Measurements from ENCODE around the gene SLC37A1.

The SLC37A1 gene

GRCh38 chr21:42530167-42530518 lies 16.5 kb downstream of the SLC37A1 start:
- DNase-seq, result no peak

- no peak for DNase-seq
These were observed 18.1 kb downstream of the SLC37A1 start for GRCh38 chr21:42531771-42532170.

DNA sequence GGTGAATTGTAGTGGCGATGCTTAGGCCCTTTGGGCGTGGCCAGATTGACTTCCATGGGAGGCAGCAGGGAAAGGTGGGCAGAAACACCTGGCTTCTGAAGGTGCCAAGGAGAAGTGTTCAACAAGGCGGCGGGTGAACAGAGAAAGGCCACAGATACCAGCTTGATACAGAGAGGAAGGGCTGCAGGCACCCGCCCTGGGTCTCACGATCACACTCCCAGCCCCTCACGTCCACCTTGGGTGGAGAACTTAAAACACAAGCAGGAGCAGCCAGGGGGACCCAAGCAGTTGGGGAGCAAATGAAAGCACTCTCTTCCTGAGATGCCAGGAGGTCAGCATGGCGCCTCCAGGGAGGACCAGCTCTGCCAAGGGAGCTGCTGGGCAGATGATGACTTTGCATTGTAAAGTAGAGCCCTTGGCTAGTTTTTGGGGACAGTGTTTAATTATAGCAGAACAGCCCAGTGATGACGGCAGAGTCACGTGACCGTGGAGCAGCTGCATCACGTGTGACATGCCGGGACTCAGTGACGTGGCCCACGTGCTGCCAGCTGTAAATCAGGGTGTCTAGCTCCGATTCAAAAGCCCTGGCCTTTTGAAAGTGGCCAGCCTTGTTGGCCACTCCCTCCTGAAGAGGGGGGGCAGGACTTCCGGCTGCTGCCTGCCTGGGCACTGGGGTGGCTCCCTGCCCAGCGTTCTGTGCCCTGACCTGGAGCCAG lies 19.0 kb downstream of the SLC37A1 start:
- peak; percentile 22 for DNase-seq

DNA sequence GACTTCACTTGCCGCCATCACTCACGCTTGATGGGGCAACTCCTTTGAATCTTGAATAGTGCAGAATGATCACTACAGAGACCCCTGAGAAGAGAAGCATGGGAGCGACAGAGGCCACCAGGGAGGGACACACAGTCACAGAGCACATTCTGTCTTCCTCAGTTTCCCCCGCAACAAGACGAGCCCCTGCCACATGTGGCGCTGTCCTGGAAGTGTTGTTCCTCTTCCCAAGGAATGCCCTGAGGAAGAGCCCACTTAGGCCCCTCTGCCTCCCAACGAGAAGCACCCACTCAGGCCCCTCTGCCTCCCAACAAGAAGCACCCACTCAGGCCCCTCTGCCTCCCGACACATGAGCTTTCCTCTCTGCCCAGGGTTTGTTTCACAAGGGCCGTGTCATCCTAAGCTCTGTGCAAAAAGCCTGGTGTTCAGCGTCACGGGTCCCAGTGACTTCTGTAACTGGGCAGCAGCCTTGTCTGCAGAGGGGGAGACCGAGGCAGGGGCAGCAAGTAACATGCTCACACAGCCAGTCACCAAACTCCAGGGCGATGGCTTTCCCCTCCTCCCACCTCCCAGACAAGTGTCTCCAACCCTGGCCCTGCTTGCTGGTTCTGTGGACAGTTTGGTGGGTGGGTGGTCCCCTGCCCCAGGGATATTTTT lies 19.8 kb downstream of the SLC37A1 start:
- no peak for DNase-seq

DNA sequence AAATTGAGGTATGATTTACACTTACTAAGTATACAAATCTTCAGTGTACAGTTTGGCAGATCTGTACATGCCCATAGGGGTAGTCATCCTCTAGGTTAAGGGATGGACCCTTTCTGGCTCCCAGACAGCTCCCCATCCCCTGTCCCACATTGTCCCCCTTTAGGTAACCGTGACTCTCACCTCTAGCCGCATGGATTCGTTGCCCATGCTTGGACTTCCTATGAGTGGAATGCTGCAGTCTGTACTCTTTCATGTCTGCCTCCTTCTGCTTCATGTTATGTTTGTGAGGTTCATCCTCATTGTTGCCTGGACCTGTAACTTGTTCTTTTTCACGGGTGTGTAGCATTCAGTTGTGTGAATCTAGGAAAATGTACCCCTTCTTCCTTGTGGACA lies 20.3 kb downstream of the SLC37A1 start:
- no peak for DNase-seq

- no peak for DNase-seq
These were observed 21.0 kb downstream of the SLC37A1 start for GRCh38 chr21:42534421-42535378.

GRCh38 chr21:42535602-42536171 lies 22.0 kb downstream of the SLC37A1 start:
- no peak for DNase-seq

- DNase-seq, result no peak
These were observed 22.9 kb downstream of the SLC37A1 start for GRCh38 chr21:42536601-42537000.

GRCh38 chr21:42537106-42537742 lies 23.6 kb downstream of the SLC37A1 start:
- DNase-seq, result no peak

DNA sequence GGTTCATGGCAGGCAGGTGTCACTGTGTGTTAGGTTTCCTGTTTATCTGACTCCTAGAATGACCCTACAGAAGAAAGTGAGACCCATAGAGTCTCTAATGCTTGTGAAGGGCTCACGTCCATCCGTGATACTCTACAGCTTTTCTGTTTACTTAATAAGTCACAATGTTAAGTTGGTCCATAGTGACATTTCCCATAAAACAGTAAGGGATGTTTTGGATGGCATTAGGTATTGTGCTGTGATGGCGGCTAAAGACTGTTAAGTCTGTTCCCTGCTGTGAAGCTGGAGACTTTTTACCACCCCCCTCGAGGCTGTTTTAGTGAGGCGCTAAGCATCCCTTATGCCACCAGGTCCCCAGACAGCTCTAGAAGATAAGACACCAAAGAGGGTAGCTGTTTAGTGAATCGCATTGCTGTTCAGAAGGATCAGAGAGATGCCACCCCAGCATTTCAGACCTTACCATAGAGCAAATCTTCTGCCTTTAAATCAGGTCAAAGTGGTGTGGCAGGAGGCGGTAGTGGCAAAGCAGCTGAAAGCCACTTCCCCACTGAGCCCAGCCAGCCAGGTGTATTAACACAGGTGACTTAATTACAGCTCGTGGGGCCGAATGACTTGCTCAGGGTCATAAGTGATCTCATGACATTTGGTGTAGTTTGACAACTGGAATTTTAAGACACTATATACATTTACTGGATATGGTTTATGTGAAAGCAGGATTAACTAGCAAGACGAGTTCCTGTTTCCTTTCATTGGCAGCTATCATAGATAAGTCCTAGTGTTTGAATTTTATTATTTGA lies 25.0 kb downstream of the SLC37A1 start:
- DNase-seq, result no peak

- no peak for DNase-seq
These were observed 25.7 kb downstream of the SLC37A1 start for GRCh38 chr21:42539342-42539741.

GRCh38 chr21:42539931-42540343 lies 26.3 kb downstream of the SLC37A1 start:
- DNase-seq, result peak; percentile 12

DNA sequence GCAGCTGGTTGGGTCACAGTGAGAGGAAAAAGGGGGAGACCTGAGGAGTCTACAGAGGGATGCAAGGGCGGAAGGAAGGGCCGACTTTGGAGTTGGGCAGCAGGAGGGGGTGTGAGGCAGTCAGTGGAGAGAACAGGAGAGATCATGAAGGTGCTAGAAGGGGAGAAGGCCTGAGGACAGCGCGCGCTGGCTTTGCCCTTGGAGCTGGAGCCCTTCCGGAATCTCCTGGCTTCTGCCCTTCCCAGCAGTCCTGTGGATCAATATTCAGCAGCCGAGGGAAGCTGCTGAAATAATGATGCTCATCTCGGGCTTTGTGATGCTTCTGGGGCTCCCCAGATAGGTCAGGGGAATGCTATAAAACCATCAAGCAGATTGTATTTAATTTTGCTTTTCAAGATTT lies 26.7 kb downstream of the SLC37A1 start:
- no peak for DNase-seq

DNA sequence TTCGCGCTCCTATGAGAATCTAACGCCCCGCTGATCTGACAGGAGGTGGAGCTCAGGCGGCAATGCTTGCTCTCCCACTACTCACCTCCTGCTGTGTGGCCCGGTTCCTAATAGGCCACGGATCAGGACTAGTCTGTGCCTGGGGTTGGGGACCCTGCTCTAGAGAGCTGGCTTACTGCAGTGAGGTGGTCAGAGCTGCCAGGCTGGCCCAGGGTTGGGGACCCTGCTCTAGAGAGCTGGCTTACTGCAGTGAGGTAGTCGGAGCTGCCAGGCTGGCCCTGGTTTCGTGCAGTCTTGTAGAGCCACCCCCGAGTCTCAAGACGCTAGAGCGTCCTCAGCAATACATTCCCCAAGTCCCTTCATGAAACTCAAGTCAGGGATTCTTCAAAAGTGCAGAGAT lies 27.5 kb downstream of the SLC37A1 start:
- no peak for DNase-seq

- no peak for DNase-seq
These were observed 28.0 kb downstream of the SLC37A1 start for GRCh38 chr21:42541618-42542017.

- DNase-seq, result no peak
These were observed 28.5 kb downstream of the SLC37A1 start for GRCh38 chr21:42542196-42542595.

DNA sequence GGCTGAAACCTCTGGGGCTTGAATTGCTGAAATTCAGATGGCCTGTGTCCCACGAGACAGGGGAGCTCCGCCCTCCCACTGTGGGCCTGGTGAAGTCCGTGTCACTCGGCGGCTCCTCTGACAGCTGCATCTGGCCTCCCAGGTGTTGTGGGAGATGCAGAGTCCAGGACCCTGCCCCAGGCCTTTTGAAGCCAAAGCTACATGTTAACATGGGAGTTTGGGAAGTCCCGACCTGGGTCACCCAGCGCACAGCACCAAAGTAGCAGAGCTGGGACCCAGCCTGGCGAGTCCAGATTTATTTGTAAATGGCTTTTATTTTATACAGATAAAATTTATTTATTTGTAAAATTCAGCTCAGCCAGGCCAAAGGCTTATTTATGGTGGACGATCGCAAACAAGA lies 28.9 kb downstream of the SLC37A1 start:
- no peak for DNase-seq

GRCh38 chr21:42543106-42543847 lies 29.6 kb downstream of the SLC37A1 start:
- no peak for DNase-seq

GRCh38 chr21:42544544-42544943 lies 30.9 kb downstream of the SLC37A1 start:
- no peak for DNase-seq

- DNase-seq, result no peak
These were observed 31.7 kb downstream of the SLC37A1 start for GRCh38 chr21:42545317-42545716.

DNA sequence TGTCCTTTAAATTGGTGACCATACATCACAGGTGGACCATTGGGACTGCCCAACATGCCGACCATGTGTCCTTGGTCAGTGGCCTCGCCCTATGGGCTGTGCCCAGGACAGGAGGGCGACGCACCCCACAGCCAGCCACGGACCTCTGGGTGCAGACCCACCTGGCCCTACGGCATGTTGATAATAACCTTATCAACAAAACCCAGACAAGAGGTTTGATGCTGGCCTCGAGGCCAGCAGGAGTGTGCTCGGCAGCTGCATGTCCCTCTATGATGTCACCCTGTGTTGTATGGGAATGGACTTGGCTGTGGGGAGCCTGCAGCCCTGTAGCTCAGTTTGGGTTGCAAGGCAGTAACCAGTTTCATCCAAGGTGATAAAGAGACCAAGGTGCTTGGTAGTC lies 32.1 kb downstream of the SLC37A1 start:
- no peak for DNase-seq
